Medulla oblongata (tissue), 1 donor: ENCODE measurements around the gene ABHD11.
A peak's percentile ranks its signal among the peaks of the same experiment; 100 is the strongest.
"Not testable (repeated sequence)": the region's sequence is repeated elsewhere in the genome, so short reads cannot be mapped to it uniquely, and the experiment has no call there.

Experiments
- DNase-seq: peaks from one replicate; pipeline ENCODE4 v3.0.0-alpha.2; 2015; ENCODE audit errors: extremely low spot score

Gene ABHD11

GRCh38 chr7:73742753-73743641 lies 4.4 kb upstream of the ABHD11 start:
- peak; percentile 45 for DNase-seq

DNA sequence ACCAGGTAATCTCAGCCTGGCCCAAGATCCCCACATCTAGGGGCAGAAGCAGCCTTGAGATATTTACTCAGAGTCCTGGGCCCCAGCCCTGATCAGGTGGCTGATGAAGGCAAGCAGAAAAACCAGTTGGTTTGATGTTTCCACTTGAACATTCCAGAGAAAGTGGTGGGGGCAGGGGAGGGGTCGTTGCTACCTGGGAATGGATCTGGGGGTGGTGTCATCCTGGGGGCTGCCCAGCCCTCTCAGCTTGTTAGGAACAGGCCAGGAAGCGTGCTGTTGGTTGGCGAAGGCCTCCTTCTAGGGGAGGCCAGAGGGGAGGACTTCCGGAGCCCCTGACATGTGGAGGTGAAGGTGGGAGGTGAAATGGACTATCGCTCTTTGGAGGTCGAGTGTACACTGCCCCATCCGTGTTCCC lies 3.7 kb upstream of the ABHD11 start:
- no peak for DNase-seq

- DNase-seq, result no peak
Observed at GRCh38 chr7:73741600-73741999, 3.0 kb upstream of the ABHD11 start.

DNA sequence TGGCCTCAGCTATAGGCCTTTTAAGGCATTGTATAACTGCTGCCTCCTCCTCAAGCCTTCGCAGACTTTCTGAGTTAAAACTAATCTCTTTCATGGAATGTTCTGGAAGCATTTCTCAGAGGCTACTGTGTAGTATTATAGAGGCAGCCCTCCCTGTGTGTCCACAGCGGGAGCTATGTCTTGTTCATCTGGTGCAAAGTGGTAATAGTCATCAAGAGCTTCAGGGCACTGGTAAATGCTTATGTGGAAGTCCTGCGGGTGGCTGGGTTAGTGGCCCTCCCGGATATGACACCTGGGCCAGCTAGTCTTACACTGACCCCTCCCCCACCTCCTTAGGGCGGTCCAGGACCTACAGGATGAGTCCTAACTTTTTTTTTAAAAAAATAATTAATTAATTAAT lies 2.2 kb upstream of the ABHD11 start:
- no peak for DNase-seq

- no peak for DNase-seq
Observed at GRCh38 chr7:73740212-73740611, 1.6 kb upstream of the ABHD11 start.

- DNase-seq, result peak; percentile 18
Observed at GRCh38 chr7:73739387-73739767, 775 bp upstream of the ABHD11 start.

DNA sequence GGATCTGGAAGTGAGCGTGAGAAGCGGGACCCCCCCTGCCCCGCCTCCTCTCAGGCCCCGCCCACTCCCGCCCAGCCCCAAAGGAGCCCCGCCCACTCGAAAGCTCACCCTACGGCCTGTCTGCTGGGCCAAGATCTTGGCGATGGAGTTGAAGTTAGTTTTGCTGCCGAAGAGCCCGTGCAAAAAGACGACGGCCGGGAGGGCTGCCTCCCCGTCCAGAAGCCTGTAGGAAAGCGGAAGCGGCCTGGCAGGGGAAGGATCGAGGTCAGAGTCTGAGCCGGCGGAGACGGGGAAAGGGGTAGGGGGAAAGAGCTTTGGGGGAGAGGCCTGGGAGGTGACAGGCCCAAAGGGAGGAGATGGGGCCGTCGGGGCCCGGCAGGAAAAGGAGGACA lies 386 bp downstream of the ABHD11 start:
- DNase-seq, result peak; percentile 58

- no peak for DNase-seq
Observed at GRCh38 chr7:73737491-73738219, 947 bp downstream of the ABHD11 start.

DNA sequence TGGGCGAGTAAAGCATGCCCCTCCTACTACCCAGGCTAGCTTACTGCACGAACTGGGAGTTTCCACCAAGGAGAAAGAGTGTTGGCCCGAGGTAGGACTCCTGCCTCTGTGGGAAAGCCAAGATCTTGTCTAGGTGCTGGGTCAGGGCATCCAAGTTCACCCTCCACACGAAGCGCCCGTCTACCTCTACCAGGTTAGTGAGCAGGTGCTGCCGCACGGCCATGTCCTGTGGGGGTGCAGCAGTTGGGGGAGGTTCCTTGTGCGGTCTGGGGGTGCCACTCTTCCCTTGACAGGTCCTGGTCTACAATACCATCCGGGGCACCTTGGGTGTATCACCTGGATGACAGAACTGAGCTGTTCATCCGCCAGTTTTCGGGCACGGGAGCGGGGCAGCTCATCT lies 1.7 kb downstream of the ABHD11 start:
- no peak for DNase-seq

DNA sequence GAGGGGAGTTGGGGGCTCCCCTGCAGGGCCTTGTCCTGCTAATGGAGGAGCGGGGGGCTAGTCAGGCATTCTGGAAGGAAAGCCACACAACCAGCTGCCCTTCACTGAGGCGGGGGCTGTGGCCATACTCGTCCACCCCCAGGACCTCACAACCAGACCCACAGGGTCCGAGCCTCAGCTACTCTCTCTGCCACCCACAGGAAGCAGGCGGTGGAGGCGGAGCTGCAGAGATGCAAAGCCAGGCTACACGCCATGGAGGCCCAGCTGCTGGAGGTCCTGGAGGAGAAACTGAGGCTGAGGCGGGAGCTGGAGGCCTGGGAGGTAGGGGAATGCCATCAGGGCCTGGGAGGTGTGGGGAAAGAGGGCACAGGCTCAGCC lies 3.1 kb downstream of the ABHD11 start:
- no peak for DNase-seq

GRCh38 chr7:73734619-73735527 lies 3.7 kb downstream of the ABHD11 start:
- peak; percentile 78 for DNase-seq

DNA sequence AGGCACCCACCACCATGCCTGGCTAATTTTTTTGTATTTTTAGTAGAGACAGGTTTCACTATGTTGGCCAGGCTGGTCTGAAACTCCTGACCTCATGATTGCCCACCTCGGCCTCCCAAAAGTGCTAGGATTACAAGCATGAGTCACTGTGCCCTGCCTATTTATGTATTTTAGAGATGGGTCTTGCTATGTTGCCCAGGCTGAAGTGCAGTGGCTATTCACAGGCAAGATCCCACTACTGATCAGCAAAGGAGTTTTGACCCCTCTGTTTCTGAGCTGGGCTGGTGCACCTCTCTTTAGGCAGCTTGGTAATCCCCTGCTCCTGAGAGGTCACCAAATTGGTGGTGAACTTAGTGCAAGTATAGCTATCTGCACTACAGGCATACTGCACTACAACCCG lies 6.2 kb downstream of the ABHD11 start:
- no peak for DNase-seq

DNA sequence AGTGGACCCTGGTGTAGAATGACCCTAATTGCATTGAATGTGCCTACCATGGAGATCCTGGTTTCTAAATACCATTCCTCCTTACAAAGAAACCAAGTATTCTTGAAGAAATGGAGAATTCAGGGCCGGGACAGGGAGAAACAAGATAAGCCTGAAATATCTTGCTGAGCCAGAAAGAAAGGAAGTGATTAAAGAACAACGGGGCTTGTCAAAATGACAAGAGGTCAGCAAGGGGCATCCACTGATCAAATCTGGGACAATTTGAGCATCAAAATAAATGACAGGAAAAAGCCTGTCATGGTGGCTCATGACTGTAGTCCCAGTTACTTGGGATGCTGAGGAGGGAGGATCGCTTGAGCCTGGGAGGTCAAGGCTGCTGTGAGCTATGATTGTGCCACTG lies 8.1 kb downstream of the ABHD11 start:
- DNase-seq, result no peak

GRCh38 chr7:73728551-73728950 lies 10.1 kb downstream of the ABHD11 start:
- no peak for DNase-seq

DNA sequence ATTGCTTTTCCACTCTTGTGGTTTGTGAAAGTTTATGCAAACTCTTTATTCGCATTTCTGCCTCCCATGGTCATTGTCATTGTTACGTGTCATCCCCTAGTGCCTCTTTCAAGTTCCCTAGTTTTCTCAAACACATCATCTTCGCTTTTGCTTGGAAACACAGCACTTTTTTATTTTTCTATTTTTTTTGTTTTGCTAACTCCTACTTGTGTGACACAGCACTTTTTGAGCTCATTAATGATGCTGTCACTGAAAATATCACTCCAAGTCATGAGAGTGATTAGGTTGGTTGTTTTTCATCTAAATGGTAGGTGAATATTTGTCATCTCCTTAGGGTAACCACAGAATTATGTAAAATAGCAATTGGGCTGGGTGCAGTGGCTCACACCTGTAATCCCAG lies 10.7 kb downstream of the ABHD11 start:
- DNase-seq, result no peak

DNA sequence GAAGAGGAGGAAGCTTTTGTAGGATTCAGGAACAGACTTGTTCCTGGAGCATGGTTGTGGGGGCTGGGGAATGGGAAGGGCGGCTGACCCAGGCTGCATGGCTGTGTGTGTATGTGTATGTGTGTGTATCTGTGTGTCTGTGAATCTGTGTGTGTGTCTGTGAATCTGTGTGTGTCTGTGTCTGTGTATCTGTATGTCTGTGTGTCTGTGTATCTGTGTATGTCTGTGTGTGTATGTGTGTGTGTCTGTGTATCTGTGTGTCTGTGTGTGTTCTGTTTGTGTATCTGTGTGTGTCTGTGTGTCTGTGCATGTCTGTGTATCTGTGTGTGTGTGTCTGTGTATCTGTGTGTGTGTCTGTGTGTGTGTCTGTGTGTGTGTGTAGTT lies 12.5 kb downstream of the ABHD11 start:
- no peak for DNase-seq

DNA sequence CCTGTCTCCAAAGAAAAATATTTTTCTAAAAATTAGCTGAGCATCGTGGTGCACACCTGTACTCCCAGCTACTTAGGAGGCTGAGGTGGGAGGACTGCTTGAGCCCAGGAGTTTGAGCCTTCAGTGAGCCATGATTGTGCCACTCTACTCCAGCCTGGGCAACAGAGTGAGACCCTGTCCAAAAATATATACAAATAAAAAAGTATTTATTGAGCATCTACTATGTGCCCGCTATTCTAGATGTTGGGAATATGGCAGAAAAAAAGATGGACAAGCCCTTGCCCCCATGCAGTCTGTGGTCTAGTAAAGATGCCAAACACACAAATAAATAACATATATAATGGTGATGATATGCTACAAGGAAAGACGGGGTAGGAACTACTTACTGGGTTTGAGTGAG lies 14.8 kb downstream of the ABHD11 start:
- no peak for DNase-seq

DNA sequence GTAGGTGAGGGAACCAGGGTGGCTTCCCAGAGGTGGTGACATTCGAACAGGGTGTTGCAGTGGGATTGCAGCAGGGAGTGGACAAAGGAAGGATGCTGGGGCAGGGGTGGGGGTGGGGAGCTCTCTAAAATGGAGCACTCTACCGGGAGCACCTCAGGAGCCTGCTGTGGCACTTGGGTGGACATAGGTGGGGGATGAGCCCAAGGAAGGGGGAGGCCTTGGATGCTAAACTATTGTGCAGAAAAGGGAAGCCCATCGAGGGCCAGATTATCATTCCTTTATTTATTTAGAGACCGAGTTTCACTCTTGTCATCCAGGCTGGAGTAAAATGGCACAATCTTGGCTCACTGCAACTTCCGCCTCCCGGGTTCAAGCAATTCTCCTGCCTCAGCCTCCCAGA lies 15.8 kb downstream of the ABHD11 start:
- no peak for DNase-seq

- not testable (repeated sequence) for DNase-seq
Observed at GRCh38 chr7:73722182-73722581, 16.4 kb downstream of the ABHD11 start.

GRCh38 chr7:73721377-73721817 lies 17.2 kb downstream of the ABHD11 start:
- peak; percentile 83 for DNase-seq

DNA sequence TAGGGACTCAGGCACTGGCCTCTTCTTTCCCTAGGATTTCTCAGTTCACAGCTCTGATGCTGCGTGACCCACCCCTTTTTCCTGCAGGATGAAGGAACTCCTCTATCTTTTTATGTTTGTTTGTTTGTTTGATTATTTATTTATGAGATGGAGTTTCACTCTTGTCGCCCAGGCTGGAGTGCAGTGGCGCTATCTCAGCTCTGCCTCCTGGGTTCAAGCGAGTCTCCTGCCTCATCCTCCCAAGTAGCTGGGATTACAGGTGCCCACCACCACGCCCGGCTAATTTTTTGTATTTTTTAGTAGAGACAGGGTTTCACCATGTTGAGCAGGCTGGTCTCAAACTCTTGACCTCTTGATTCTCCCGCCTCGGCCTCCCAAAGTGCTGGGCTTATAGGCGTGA lies 18.2 kb downstream of the ABHD11 start:
- DNase-seq, result not testable (repeated sequence)

DNA sequence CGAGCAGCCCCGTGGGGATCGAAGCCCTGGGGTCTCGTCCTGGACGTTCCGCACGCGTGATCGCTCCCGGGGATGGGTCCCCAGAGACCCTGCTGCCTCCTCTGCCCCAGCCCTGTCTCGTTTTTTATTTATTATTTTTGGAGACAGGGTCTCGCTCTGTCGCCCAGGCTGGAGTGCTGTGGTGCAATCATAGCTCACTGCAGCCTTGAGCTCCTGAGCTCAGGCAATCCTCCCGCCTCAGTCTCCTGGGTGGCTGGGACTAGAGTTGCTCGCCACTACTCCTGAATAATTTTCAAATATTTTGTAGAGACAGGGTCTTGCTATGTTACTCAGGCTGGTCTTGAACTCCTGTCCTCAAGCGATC lies 18.8 kb downstream of the ABHD11 start:
- DNase-seq, result no peak
